HG03196 (cell line): ENCODE results near the gene LDLRAD3.

Experiments used
- ATAC-seq: cut with Tn5 transposase; IDR thresholded peaks from one replicate; pipeline ENCODE4 v1.9.1; 2021; ENCODE audit not compliant: unreplicated experiment

Gene LDLRAD3

DNA sequence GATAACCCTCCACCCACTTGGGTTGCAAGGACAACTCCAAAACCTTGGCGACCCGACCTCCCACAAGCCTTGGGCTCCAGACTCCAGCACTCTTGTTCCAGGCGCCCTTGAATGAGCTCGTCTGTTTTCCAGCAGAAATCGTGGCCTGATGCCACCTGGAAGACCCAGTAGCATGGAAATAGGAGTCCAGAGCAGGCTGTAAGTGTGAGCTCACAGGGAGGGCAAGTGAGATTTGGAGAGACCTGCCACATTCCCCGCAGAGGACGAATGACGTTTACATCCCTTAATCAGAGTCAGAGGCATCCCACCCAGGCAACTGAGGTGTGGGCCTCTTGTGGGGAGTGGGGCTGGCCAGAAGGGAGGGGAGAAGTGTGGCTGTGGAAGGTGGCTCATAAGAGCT is 71.9 kb downstream of the LDLRAD3 start:
- ATAC-seq, result no peak

DNA sequence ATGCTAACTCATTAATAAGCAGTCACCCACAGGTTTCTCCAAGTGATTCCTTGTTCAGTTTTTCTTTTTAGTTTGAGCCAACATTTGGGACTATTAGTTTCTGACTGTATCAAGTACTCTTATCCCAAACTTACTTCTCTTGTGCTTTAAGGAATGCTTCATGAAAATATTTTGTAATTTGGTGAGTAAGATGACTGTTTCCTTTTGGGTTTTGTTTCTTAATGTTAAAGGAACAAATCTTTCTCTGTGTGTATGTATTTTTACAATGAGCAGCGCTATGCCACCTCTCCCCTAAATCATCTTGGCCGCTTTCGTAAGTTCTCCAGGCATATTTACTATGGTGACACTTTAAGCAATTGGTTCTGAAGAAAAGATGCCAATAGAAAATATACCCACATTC is 72.4 kb downstream of the LDLRAD3 start:
- ATAC-seq, result no peak

DNA sequence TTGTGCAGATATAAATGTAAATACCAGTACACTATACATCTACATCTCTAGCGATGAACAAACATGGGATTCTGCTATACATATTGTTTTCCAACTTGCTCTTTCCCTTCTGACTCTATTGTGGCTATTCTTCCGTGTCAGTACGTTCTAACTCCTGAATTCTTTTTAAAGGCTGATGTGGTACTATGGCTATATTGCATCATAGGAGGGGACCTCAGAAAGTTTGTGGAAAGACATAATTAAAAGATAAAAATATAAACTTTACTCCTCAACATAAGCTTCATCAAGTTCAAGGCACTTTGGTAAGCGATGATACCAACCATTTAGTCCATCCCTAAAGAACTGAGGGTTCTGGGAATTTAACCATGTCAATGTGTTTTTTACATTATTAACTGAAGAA is 72.8 kb downstream of the LDLRAD3 start:
- no peak for ATAC-seq

DNA sequence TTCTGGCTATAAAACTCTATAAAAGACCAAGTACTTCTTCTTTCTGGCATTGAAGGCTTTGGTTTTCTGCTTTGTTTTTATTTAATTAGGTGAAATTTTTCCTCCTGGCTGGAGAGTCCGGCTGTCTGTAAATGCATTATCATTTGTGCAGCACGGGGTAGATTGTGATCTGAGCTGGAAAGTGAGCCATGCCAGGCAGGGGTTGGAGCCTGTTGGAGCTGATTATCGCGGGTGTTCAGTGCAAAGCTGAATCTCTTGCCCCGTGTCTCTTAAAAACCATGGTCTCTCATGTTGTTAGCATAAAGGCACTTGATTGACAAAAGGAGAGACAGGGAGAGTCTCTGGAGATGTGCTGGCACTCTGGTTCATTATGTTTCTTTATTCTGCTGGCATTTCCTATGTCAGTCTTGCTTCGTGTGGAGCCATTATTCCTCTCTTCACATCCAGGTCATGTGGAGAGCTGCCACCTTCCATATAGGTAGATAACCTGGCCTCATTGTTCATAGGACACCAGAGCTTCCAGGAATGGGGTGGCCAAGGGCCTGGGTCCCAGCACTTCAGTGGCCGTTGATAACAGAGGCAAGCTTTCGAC is 75.2 kb downstream of the LDLRAD3 start:
- ATAC-seq, result no peak

DNA sequence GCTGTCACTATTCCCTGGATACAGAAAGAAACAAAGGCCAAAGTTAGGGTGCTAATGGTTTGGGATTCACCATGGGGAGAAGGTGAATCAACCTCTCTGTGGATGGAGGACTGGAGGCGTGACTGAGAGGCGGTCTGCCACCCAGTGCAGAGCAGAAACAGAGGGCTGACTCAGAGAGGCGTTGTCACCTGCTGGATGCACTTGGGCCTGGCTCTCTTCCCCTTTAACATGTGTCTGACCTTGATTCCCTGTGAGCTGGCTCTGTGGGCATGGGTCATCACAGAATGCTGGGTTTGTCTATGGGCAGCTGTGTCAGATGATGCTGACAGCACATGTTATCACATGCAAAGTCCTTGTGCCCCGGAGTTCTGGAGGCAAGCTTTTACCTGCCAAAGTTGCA is 75.9 kb downstream of the LDLRAD3 start:
- no peak for ATAC-seq

DNA sequence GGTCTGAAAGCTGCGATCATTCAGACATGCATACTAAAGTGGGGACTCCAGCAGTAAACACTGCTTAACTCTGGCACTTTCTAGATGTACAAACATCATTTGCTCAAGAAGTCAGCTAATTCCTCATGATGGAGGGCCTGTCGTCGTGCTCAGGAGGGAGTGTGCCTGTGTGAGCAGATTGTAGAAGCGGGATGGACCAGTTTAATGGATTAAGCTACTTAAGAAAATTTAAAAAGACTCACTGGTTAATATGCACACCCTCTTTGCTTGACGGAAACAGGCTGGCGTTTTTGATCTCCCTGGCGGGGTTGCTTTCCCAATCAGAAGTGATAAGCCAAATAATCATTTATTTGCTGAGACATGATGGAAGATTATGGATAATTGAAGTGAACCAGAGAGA is 79.0 kb downstream of the LDLRAD3 start:
- no peak for ATAC-seq

DNA sequence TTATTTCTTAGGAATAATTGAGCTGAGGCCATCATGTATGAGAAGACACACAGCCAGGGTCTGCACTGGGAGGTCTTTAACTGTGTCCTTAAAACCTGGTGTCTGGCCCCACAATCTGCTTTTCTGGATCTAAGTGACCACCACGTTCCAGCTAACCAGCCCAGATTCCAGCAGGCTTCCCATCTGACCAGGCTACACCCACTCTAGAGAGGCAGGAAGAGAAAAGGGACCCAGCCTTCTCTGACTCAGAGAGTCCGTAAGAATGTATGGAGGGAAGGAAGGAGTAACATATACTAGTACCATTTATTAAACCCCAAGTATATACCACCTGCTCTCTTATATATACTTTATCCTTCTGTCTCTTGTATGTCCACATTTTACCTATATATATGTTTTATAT is 80.1 kb downstream of the LDLRAD3 start:
- no peak for ATAC-seq

DNA sequence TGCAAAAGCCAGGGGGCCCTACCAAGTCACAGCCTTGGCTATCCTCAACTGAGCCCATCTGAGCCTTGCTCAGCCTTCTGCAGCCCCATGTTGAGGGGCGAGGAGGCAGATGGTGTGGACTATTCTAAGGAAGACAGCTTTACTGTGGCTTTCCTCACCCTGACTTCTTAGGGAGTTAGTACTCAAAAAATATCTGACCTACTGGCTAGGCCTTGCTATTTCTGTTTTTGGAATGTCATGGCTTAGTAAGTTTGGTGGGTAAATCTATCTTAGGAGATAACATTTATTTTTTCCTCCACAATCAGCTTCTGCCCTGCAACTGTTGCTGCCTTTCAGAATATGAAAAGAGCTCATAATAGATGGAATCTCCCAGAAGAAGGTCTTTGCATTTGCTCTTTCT is 80.9 kb downstream of the LDLRAD3 start:
- no peak for ATAC-seq

DNA sequence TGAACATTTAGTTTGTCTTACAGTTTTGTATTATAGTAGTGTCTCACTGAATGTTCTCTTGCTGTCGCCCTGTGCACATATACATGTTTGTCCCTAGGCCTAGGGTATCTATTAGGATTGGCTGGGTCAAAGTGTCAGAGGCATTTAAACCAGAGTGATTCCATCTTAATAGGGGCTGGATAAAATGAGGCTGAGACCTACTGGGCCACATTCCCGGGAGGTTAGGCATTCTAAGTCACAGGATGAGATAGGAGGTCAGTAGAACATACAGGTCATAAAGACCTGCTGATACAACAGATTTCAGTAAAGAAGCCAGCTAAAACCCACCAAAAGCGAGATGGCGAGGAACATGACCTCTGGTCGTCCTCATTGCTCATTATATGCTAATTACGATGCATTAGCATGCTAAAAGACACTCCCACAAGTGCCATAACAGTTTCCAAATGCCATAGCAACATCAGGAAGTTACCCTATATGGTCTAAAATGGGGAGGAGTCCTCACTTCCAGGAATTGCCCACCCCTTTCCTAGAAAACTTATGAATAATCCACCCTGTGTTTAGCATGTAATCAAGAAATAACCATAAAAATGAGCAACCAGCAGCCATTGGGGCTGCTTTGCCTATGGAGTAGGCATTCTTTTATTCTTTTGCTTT is 82.6 kb downstream of the LDLRAD3 start:
- no peak for ATAC-seq

DNA sequence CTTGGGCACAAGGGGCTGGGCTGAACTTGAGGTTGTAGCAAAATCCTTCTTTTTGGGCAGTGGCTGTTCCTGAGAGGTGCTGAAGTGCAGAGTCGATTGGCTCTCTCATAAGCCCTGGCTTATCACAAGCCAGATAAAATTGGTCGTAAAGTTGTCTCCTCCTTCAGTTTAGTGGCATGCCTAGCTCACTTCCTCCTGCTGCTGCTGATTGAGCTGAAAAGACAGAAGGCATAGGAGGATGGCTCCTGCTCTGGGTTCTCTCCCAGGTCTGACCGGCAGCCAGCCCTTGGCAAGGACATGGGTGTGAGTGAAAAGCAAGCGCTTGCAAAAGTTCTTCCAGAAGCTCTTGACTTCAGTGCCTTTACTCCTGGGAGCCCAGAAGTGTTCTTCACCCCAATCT is 83.9 kb downstream of the LDLRAD3 start:
- no peak for ATAC-seq

DNA sequence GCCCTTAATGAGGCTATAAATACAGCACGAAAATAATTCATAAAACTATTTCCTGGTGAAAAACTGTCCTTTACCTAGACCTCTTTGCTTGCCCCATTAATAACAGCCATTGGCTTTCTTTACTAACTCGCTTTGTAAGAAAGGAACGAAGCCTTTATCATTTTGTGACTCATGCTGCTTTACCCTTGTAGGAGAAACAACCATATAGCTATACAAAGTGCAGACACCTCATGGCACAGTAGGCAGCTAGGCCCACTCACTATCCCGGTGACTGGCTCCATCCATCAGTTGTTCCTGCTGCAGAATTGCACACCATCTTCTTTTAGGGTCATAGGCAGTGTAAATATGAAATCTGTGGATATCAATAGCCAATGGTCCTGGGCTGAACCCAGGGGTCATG is 85.8 kb downstream of the LDLRAD3 start:
- no peak for ATAC-seq

DNA sequence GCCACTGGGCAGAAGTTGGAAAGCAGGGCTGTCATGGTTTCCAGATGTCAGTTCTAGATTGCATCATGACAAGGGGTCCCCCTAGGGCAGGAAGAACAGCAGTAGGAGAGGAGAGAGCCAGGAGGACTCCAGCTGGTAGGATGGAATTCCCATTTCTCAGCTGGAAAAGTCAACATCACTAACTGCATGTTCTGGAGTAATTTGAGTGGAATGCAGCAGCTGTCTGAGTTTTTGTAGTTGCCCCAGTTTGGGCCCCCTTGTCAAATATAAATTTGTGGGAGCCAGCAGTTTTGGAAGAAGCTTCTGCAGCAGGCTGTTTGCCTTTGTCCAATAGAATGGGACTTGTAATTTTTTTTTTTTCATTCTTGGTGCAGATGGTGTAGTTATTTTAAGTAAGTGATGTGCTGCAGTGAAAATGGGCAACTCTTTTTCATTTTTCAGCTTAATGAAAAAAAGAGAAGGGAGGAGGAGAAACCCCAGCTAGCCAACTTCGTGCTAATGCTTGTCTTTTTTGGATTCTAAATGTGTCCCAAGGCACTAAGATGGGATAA is 86.9 kb downstream of the LDLRAD3 start:
- no peak for ATAC-seq

DNA sequence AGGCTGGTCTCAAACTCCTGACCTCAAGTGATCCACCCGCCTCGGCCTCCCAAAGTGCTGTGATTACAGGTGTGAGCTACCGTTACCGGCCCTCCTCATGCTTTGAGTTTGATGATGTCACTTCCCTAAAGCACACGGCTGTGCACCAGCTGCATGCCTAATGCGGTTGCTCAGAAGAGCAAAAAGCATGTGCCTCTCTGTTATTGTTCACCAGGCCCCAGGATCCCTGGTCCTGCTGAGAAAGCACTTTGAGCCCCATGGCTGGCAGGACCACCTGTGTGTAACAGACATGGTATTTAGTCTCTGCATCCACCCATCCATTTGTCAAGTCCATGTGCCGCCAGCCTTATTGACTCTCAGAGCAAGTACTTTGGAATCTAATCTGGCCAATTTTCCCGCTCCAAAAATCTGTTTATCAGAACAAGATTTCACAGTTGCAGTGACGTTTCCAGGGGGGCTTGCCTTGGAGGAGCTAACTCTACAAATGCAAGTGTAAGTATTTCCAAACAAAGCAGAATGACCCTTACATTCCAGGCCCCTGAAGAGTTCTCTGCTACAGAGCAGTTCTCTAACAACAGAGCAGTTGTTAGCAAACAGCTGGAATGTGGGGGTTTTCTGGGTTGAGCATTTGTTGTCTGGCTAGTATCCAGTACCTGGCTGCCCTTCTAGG is 89.4 kb downstream of the LDLRAD3 start:
- ATAC-seq, result no peak

DNA sequence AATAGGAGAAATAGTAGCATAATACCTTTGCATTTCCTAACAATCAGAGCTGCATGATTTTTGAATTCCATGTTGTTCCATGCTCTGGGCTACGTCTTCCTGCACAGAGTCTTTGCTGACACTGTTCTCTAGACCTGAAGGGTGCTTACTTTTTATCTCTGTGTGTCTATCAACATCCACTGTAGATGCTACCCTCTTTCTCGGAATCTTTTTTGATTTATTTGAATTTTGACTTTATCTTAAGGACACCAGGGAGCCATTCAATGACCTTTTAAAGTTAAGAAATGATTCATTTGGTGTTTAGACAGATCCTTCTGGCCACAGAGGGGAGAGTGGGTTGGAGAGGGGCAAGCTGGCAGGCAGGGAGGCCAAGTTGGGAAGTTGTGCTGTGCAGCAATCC is 90.1 kb downstream of the LDLRAD3 start:
- no peak for ATAC-seq

DNA sequence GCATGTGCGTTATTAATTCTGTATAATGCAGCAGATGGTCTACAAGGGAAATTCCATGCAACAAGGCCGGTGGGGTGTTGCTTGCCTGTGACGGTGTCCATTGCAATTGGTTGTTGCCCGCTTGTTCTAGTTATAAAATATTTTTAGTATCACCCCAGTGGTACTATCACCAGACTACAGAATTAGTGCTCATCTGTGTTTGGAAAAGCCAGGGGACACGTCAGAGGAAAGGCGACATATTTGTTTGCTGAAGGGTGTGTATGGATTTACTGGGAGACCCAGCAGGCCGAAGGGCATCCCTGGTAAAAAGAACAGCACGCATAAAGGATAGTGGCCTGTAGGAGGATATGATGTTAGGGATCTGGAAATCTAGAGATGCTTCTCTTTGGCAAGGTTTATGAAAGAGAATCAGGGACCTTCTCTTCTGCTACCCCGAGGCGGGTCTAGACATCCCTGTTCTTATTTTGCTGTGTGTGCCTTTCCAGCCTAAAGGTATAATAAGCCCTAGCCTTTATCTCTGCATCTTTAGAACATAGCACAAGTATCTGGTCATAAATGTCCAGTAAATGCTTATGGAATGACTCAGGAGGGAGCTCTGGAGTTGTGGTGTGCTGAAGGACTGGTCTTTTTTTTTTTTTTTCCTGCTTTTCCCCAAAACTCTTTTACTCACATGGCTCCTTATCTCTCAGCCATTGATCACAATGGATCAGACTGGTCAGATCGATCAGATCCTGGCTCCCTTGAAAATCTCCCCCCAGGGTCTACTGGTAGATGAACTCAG is 90.9 kb downstream of the LDLRAD3 start:
- no peak for ATAC-seq

DNA sequence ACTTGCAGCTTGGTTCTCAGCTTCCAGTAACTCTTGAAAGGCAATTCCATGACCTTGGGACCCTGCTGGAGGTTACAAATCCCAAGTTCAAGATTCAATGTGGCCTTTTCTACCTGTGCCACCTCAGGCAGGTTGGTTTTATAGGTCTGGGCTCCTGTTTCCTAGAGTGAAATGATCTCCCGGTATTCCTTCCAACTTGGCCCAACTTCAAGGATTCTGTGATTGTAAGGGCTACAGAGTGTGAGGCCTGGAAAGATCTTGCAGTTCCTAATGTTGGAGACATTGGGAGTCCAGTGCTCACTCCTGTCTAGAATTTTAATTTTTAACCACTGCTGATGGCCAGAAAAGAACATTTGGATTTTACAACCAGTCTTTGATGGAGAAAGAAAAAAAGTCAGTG is 91.6 kb downstream of the LDLRAD3 start:
- no peak for ATAC-seq

DNA sequence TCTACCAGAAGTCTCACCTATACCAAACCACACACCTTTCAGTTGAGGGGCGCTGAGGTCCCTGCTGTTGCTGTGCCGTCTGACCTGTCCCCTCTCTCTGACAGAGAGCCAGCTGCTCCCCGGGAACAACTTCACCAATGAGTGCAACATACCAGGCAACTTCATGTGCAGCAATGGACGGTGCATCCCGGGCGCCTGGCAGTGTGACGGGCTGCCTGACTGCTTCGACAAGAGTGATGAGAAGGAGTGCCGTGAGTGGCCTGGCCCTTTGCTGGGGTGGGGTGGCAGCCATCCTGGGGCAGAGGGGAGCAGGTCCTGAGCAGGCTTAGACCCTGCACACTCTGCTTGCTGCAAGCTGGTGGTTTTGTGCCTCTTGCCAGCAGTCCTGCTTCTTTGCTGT is 92.1 kb downstream of the LDLRAD3 start:
- ATAC-seq, result no peak

DNA sequence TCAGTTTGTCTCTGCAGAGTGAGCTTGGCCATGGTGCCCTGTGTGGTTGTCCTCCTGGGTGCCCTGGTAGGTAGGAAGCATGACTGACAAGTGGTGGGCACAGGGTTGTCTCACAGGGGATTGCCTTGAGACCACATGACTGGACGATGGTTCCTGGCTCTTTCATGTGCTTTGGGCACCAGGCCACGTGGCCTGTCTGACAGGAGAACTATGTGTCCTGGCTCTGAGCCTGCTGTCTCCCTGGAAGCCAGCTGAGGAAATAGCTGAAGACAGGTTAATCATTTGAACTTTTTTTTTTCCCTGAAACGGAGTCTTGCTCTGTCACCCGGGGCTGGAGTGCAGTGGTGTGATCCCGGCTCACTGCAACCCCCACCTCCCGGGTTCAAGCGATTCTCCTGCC is 93.2 kb downstream of the LDLRAD3 start:
- no peak for ATAC-seq

DNA sequence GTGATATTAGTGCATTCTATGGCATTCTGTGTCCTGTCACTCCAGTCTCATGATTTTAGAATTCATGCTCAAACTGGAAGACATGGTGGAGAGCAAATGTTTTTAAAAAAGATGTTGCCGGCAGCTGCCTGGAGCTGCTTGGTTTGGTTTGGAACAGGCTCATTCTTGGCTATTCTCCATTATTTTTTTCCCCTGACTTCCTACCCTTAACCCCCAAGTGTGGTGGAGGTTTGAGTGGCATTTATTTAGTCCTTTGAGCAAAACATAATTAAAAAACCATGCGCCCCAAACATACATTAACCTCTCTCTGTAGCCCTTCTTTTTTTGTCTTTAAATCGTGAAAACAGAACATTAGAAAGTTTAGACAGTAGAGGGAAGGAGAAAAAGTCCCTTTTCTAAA is 94.7 kb downstream of the LDLRAD3 start:
- no peak for ATAC-seq

DNA sequence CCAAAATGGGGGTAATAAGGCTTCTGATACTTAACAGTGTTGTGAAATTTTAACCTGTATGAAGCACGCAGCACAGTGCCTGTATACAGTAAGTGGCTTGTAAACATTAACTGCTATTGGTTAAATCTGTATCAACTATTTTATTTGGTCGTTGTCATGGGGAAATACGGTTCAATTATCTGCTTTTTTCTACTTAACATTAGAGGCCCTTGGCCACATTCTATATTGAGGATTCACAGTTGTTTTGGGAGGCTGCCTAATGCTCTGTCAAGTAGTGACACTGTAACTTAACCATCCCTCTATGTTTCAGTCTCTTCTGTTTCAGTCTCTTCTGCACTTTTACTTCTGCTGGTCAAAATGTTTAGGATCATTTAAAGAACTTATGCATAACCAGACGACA is 95.6 kb downstream of the LDLRAD3 start:
- ATAC-seq, result no peak

DNA sequence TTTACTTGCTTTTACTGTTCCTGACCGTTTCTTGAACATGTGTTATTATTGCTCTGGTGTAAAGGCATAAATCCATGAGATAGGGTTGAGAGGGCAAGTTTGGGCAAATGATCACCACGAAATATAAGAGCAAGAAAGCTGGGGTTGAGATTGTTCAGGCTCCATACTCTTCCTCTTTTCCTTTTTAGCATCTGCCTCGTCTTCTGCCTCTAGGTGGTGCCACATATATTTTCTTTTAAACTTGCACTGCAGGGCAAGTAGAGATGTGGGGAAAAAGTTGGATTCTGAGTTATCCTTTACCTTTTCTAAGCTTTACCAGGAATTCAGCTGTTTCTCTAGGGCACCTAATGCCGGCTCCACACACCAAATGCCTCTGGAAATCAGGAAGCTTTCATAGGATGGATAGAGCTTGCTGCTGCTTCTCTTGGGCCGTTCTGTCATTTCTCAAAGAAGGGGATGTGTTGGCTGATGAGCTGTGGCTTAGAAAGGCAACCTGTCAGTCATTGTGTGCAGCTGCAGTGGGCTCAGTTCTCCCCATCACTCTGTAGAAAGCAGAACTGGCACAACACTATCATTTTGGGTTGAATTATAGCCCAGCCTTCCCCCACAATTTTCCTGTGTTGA is 98.2 kb downstream of the LDLRAD3 start:
- no peak for ATAC-seq
